Umbilical cord (tissue), 2 donors: Measurements from ENCODE around the gene ITIH1. TPM values are rescaled to one million over a fixed set of nuclear protein-coding genes. Genes with fewer than 3 reads are reported as not detected.
"Not testable (repeated sequence)": the region's sequence is repeated elsewhere in the genome, so short reads cannot be mapped to it uniquely, and the experiment has no call there.

Experiments used
- DNase-seq: peaks from one replicate; pipeline ENCODE4 v3.0.0-alpha.2; 2015; ENCODE audit warnings: low spot score
- total RNA-seq: library from RNA; depleted of rRNA; stranded (reverse); fragments of >200 nt; gene quantifications from one replicate; pipeline ENCODE4 v1.2.3, GENCODE V29; 2014; ENCODE audit warnings: low replicate concordance; ENCODE audit not compliant: insufficient read depth

Gene ITIH1
- total RNA-seq, 1 donor from 2014 or later = 1.2 TPM

DNA sequence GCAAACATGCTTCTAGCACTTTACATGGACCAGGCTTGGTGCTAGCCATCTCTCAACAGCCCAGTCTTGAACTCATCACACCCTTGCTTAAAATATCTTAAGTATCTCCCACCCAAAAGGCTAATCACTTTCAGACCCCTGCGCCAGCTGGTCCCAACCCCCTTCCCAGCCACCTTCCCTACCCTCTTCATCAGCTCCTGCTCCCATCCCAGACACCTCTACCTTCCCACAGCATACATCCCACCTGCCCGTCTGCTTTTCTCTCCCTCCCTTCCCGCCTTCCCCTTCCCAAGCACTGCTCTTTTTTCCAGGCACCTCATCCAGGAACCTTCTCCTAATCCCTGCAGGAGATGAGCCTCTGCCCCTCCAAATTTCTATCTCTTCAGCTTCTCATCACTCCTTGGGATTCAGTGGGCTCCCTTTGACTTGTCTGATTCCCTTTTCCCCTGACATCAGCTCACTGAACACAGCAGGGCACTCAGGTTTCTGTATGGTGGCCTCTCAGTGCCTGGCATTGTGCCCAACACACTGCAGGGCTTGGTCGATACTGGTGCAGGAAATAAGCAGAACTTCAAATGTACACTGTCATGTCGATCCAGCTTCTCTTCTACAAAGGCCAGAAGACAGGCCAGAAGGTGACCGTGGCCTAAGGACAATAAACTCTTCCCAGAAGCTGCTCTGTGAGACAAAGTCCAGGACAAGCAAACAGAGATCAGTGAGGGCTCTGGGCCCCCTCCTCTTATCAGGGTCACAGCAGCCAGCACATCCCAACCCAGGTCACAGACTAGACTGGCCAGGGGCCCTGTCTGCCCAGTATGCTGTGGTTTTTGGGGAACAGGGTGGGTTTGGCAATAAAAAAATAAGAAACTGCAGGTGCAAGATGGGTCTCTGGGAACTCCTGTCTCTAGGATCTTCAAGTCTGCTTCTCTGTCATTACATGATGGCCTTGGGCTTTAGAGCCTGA lies 2.2 kb upstream of the ITIH1 start:
- DNase-seq = peak; percentile 8

DNA sequence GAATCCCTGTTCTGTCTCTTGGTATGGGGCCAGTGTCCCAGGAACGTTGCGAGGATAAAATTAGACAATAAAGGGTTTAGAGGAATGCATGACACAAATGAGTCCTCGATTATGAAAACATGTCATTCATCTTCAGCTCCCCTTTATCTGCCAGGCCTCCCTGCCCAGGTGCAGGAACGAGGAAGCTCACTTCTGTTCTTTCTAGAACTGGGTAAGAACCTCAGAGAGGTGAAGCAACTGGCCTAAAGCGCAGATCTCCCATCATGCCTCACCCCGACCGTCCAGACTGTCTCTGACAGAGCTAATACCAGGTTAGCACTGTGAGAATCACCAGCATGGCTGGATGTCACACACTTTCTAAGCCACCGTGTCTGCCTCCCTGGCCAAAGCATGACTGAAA lies 1.5 kb upstream of the ITIH1 start:
- DNase-seq = no peak

DNA sequence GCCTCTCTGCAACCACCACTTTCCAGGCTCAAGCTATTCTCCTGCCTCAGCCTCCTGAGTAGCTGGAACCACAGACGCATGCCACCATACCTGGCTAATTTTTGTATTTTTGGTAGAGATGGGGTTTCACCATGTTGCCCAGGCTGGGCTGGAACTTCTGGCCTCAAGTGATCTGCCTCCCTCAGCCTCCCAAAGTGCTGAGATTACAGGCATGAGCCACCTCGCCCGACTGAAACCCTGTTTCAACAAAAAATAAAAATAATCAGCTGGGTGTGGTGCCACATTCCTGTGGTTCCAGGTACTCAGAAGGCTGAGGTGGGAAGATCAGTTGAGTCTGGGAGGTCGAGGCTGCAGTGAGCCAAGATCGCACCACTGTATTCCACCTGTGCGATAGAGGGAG lies 913 bp upstream of the ITIH1 start:
- not testable (repeated sequence) for DNase-seq

GRCh38 chr3:52777959-52778805 lies 783 bp downstream of the ITIH1 start:
- no peak for DNase-seq

GRCh38 chr3:52779011-52779836 lies 1.8 kb downstream of the ITIH1 start:
- DNase-seq = no peak

DNA sequence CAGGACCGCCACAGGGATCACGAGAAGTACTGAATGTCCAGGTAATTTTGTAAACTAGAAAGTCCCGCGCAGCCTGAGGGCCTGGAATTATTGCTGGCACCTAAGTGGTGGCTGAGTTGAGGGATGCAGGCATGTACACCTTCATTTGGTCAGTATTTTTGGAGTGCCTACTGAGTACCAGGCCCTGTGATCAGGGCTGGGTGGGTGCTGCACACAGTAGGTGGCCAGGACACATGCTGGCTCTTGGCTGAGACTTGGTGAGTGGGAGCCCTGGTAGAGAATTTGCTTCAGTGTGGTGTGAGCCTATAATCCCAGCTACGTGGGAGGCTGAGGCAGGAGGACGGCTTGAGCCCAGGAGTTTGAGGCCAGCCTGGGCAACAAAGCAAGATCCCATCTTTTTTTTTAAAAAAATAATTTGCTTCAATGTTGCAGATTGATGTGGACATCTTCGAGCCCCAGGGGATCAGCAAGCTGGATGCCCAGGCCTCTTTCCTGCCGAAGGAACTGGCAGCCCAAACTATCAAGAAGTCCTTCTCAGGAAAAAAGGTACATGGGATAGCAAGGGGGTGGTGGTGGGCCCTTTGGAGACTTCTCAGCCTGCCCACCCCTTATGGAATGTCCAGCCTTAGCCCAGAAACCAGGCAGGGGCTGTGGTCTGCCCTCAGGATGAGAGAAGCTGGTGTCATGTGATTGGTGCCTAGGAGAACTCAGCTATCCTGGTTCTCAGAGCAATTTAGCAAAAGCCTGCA lies 2.6 kb downstream of the ITIH1 start:
- no peak for DNase-seq

GRCh38 chr3:52781741-52782140 lies 4.3 kb downstream of the ITIH1 start:
- no peak for DNase-seq

GRCh38 chr3:52782412-52783210 lies 5.2 kb downstream of the ITIH1 start:
- no peak for DNase-seq

DNA sequence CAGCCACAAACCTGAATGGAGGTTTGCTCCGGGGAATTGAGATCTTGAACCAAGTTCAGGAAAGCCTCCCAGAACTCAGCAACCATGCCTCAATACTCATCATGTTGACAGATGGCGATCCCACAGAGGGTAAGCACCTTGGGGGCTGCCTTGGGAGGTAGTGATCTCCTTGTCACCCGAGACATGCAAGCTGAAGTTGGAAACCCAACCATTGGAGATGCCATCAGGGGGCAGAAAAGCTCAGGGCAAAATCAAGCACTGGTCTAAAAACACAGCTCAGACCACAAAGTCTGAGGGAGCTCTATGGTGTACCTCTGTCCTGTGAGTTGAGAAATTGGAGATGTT lies 5.8 kb downstream of the ITIH1 start:
- DNase-seq = no peak

- no peak for DNase-seq
Observed at GRCh38 chr3:52784021-52784621, 6.7 kb downstream of the ITIH1 start.

GRCh38 chr3:52784931-52785590 lies 7.7 kb downstream of the ITIH1 start:
- DNase-seq = no peak

DNA sequence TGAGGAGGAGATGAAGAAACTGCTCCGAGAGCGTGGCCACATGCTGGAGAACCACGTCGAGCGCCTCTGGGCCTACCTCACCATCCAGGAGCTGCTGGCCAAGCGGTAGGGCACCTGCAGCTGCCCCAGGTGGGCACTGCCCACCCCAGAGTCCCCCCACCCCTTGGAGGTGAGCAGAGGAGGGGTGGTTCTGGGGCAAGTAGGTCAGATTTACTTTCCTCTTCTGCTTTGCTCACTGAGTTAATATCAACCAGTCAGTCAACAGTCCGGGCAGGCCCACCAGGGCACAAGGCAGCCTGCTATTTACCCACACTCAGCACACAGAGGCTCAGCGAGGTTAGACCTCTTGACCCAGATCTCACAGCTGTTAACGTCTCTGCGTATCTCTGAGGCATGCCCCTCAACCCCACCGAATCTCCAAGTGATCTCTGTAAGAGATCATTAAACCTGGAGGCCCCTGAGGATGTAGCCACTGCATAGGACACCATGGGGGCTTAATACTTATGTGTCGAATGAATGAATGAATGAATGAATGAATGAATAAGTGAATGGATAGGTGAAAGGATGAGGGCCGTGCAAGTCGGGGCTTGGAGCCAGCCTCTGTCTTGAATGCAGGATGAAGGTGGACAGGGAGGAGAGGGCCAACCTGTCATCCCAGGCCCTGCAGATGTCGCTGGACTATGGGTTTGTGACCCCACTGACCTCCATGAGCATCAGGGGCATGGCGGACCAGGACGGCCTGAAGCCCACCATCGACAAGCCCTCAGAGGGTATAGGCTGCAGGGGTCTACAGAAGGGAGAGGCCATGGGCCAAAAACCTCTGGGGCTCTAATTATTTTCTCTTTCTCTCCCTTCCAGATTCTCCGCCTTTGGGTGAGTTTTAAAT lies 9.2 kb downstream of the ITIH1 start:
- DNase-seq = no peak

DNA sequence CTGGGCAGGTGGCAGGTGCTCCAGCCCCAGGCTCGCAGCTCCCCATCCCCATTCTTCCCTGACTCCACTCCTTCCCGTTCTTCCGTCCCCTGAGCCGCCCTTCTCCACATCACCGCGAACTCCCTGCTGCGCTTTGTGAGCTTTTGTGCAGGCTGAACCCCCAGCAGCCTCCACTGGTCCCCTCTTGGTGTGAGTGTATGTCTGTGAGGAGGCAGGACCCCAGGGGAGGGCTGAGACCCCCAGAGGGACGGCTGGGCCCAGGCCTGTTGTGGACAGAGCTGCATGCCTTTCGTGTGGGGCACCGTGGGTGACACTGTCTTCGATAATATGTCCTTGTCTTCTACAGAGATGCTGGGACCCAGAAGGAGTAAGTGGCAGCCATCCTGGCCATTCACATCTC lies 9.8 kb downstream of the ITIH1 start:
- DNase-seq = no peak

DNA sequence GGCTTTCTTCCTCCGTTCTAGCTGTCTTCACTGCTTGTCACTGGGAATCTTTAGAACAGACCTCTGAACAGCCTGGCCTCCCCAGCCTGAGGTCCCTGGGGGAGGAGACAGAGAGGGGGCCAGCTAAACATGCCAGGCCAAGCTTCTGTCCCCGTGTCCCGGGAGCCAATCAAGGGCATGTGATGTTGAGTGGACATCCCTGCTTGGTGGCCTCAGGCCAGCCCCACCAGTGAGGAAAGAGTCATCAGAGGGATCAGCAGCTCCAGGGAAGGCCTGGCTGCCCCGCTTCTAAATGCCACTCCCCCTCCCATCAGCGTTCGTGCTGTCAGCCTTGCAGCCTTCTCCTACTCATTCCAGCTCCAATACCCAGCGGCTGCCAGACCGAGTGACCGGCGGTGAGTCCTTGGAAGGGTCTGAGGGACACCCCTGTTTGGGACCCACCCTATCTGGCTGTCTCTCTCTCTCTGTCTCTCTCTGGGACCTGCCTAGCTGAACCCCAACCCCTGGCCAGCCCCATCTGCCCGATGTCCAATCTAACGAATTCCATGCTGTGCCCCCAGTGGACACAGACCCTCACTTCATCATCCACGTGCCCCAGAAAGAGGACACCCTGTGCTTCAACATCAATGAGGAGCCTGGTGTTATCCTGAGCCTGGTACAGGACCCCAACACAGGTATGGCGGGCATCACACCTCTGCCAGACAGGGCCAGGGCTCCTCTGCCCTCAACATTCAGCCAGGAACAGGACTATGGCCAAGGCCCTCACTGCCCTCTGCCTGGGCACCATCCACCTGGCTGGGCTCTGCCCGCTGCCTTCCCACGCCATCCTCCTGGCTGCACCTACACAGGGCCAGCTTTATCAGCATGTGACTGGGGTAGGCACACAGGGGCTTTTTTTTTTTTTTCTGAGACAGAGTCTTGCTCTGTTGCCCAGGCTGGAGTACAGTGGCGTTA lies 10.6 kb downstream of the ITIH1 start:
- no peak for DNase-seq

DNA sequence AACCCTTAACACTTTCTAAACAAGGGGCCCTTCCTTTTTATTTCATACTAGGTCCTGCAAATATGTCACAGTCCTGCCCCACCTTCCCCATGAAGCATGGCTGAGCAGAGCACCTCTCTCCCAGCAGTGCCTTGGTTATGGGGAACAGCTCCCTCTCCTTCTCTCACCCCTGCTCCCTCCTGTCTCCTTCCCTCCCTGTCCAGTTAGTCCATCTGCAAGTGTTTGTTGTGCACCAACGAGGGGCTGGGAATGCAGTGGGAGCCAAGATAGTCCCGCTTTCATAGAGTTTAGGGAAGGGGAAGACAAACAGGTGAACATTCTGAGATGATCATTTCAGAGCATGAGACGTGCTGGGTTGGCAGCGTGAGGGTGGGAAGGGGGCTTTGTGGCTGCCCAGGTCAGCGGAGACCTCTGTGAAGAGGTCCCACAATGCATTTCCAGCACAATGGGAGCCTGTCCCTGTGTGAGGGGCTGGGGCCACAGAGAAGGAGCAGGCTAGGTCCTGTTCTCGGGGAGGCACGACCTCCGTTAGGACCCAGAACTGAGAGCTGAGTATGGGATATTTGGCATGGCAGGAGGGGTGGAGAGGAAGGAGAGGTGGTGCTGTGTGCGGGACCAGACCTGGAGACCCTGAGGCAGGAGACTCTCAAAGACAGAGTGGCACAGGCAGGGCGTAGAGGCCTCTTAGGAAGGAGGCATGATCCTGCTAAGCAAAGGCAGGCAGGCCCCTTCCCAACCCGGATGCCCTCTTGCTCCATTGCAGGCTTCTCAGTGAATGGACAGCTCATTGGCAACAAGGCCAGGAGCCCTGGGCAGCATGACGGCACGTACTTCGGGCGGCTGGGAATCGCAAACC lies 11.7 kb downstream of the ITIH1 start:
- DNase-seq = no peak

DNA sequence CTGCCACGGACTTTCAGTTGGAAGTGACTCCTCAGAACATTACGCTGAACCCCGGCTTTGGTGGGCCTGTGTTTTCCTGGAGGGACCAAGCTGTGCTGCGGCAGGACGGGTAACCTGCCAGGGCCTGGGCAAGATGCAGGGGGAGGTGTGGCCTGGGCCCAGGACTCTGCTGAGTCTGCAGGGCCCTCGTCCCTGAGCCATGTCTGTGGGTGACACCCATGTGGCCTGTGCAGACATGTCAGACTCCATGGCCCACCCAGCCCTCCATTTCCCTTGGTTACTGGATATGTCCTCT lies 12.3 kb downstream of the ITIH1 start:
- DNase-seq = no peak
